HEK293 (cell line): ENCODE data around the gene KREMEN1.

ENCODE experiments used
- KLF1 ChIP-seq: fragments of 450-650 bp; formaldehyde crosslinking; IDR thresholded peaks from 2 replicates; pipeline ENCODE4 v1.5.1; 2016; ENCODE audit warnings: missing biosample characterization, missing genetic modification characterization
- PRDM1 ChIP-seq: fragments of 450-650 bp; formaldehyde crosslinking; IDR thresholded peaks from 2 replicates; pipeline ENCODE4; 2016; ENCODE audit warnings: missing biosample characterization, missing genetic modification characterization
- ZFP69B ChIP-seq: fragments of 450-650 bp; formaldehyde crosslinking; IDR thresholded peaks from 2 replicates; pipeline ENCODE4 v1.5.1; 2016; ENCODE audit warnings: missing biosample characterization, missing genetic modification characterization
- ZNF548 ChIP-seq: fragments of 450-650 bp; formaldehyde crosslinking; IDR thresholded peaks from 2 replicates; pipeline ENCODE4 v1.5.1; 2016; ENCODE audit warnings: missing biosample characterization, missing genetic modification characterization
- ZNF596 ChIP-seq: fragments of 450-650 bp; IDR thresholded peaks from 2 replicates; pipeline ENCODE4 v1.5.0; 2018; ENCODE audit warnings: missing biosample characterization, mild to moderate bottlenecking, missing genetic modification characterization, moderate library complexity
- TF ChIP-seq, protein P1 (sequence below): fragments of 450-650 bp; formaldehyde crosslinking; IDR thresholded peaks from 2 replicates; pipeline ENCODE4 v1.5.1; 2016; ENCODE audit warnings: missing biosample characterization, missing genetic modification characterization
- TF ChIP-seq, protein P2 (sequence below): fragments of 450-650 bp; formaldehyde crosslinking; IDR thresholded peaks from 2 replicates; pipeline ENCODE4 v1.5.1; 2016; ENCODE audit warnings: missing biosample characterization, missing genetic modification characterization

DNA sequence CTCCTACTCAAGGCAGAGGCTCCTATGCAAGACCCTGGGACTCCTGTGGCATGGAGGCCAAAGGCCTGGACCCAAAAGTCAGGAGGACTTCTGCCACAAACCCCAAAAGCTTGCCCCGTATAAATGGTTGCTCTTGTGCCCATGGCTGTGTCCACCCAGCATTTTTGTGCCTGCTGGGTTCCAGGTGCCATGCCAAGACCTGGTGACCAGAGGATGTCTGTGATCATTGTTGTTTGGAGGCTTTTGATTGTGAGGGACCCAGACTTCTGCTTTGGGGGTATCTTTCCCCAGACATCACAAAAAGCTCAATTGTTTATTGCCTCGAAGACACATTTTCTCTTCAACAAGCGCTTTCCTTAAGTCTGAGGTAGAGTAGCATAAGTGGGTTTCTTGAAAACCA lies 46.3 kb upstream of the KREMEN1 start:
- TF ChIP-seq, protein P1, sequence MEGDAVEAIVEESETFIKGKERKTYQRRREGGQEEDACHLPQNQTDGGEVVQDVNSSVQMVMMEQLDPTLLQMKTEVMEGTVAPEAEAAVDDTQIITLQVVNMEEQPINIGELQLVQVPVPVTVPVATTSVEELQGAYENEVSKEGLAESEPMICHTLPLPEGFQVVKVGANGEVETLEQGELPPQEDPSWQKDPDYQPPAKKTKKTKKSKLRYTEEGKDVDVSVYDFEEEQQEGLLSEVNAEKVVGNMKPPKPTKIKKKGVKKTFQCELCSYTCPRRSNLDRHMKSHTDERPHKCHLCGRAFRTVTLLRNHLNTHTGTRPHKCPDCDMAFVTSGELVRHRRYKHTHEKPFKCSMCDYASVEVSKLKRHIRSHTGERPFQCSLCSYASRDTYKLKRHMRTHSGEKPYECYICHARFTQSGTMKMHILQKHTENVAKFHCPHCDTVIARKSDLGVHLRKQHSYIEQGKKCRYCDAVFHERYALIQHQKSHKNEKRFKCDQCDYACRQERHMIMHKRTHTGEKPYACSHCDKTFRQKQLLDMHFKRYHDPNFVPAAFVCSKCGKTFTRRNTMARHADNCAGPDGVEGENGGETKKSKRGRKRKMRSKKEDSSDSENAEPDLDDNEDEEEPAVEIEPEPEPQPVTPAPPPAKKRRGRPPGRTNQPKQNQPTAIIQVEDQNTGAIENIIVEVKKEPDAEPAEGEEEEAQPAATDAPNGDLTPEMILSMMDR (tag by site-specific recombination): no peak
- TF ChIP-seq ZNF596 (no peak), PRDM1 (no peak), KLF1 (tag by site-specific recombination) (no peak), ZFP69B (tag by site-specific recombination) (no peak), ZNF548 (tag by site-specific recombination) (no peak)
- TF ChIP-seq, protein P2, sequence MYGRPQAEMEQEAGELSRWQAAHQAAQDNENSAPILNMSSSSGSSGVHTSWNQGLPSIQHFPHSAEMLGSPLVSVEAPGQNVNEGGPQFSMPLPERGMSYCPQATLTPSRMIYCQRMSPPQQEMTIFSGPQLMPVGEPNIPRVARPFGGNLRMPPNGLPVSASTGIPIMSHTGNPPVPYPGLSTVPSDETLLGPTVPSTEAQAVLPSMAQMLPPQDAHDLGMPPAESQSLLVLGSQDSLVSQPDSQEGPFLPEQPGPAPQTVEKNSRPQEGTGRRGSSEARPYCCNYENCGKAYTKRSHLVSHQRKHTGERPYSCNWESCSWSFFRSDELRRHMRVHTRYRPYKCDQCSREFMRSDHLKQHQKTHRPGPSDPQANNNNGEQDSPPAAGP (tag by site-specific recombination): no peak
